Measurements from ENCODE around the gene SSRP1. TPM values are rescaled to one million over a fixed set of nuclear protein-coding genes. Genes with fewer than 3 reads are reported as not detected.
"Not testable (repeated sequence)": the region's sequence is repeated elsewhere in the genome, so short reads cannot be mapped to it uniquely, and the experiment has no call there.

SSRP1 gene
- total RNA-seq, 1 donor from 2014 or later, result 186 TPM

DNA sequence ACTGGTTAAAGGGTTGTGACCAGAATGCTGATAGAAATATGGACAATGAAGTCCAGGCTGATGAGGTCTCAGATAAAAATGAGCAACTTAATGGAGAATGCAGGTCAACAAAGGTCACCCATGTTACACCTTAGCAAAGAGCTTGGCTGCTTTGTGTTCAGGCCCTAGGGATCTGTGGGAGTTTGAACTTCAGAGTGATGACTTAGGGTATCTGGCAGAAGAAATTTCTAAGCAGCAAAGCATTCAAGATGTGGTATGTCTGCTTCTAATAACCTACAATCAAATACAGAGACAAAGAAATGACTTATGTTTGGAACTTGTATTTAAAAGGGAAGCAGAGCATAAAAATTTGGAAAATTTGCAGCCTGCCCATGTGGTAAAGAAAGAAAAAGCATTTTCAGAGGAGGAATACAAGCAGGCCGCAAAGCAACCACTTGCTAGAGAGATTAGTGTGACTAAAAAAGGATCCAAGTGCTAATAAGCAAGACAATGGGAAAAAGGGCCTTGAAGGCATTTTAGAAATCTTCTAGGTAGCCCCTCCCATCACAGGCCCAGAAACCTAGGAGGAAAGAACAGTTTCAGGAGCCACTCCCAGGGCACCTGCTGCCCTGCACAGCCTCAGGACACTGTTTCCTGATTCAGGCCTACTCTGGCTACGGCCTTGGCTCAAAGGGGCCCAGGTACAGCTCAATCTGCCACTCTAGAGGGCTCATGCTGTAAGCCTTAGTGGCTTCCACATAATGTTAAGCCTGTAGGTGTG is 52.3 kb downstream of the SSRP1 start:
- Histone ChIP-seq H3K79me2 (ENCODE audit: low read depth) (no peaks in the 10 kb centered on the region), H3K36me3 (no peaks in the 10 kb centered on the region), H3K9me3 (ENCODE audit: low read depth) (no peaks in the 10 kb centered on the region), H3K4me1 (peaks cover 9% of the 10 kb centered on the region), H3K27ac (no peak overlapping the region), H3K9ac (no peak overlapping the region), H3K4me2 (no peak overlapping the region), H4K20me1 (ENCODE audit: low read depth) (no peaks in the 10 kb centered on the region), H2AFZ (replicated peaks) (no peak overlapping the region), H3F3A (ENCODE audit: low read depth) (no peaks in the 10 kb centered on the region), H3K4me3 (no peak overlapping the region), H3K27me3 (no peaks in the 10 kb centered on the region)
- H3K36me3 Mint-ChIP-seq, result no peaks in the 10 kb centered on the region
- peaks cover 10% of the 10 kb centered on the region for H3K27me3 Mint-ChIP-seq (ENCODE audit: insufficient read depth, low read depth)
- TF ChIP-seq, protein P1, sequence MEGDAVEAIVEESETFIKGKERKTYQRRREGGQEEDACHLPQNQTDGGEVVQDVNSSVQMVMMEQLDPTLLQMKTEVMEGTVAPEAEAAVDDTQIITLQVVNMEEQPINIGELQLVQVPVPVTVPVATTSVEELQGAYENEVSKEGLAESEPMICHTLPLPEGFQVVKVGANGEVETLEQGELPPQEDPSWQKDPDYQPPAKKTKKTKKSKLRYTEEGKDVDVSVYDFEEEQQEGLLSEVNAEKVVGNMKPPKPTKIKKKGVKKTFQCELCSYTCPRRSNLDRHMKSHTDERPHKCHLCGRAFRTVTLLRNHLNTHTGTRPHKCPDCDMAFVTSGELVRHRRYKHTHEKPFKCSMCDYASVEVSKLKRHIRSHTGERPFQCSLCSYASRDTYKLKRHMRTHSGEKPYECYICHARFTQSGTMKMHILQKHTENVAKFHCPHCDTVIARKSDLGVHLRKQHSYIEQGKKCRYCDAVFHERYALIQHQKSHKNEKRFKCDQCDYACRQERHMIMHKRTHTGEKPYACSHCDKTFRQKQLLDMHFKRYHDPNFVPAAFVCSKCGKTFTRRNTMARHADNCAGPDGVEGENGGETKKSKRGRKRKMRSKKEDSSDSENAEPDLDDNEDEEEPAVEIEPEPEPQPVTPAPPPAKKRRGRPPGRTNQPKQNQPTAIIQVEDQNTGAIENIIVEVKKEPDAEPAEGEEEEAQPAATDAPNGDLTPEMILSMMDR (IDR thresholded peaks at IDR 0.05), result no peak
- TF ChIP-seq EZH2phosphoT487 (IDR thresholded peaks at IDR 0.05) (no peak), EZH2 (IDR thresholded peaks at IDR 0.05) (no peak)
- H3K9me3 Mint-ChIP-seq, result no peaks in the 10 kb centered on the region
- no peak for DNase-seq (ENCODE audit: low spot score)
- H3K4me3 Mint-ChIP-seq, result no peak overlapping the region
- no peak overlapping the region for H3K27ac Mint-ChIP-seq
- peaks cover 26% of the 10 kb centered on the region for H3K4me1 Mint-ChIP-seq

DNA sequence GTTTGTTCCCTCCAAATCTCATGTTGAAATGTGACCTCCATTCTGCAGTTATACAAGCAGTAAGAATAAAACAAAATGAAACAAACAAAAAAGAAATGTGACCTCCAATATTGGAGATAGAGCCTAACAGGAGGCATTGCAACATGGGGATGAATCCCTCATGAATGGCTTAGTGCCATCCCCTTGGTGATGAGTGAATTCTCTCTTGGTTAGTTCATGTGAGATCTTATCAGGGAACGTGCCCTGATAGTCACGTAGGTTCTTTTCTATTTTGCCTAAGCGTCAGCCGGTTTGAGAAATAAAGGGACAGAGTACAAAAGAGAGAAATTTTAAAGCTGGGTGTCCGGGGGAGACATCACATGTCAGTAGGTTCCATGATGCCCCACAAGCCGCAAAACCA is 54.1 kb downstream of the SSRP1 start:
- H3K27ac Mint-ChIP-seq; H3K36me3 ChIP-seq; H3K36me3 Mint-ChIP-seq; H3K79me2 ChIP-seq (ENCODE audit: low read depth); H3K4me3 Mint-ChIP-seq; H3K27ac ChIP-seq; H3F3A ChIP-seq (ENCODE audit: low read depth); H4K20me1 ChIP-seq (ENCODE audit: low read depth); H3K9me3 ChIP-seq (ENCODE audit: low read depth); H3K4me3 ChIP-seq; H3K9ac ChIP-seq; H3K9me3 Mint-ChIP-seq; H3K4me2 ChIP-seq; H2AFZ ChIP-seq (replicated peaks); H3K27me3 Mint-ChIP-seq (ENCODE audit: insufficient read depth, low read depth); DNase-seq (ENCODE audit: low spot score): not testable (repeated sequence)
- H3K4me1 Mint-ChIP-seq, result peaks cover 28% of the 10 kb centered on the region
- Histone ChIP-seq H3K4me1 (peaks cover 12% of the 10 kb centered on the region), H3K27me3 (peaks cover 11% of the 10 kb centered on the region)

DNA sequence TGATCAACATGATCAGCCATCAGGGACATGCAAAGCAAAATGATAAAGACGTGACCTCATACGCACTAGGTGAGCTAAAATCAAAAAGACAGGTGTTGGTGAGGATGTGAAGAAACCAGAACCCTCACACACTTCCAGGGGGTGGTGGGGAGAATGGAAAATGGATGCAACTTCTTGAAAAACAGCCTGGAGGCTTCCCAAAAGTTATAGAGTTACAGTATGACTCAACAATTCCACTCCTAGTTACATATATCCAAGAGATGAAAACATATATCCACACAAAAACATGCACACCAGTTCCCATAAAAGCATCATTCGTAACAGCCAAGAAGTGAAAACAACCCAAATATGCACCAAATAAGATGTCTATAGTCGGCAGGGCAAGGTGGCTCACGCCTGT is 56.6 kb downstream of the SSRP1 start:
- Histone ChIP-seq H3K9me3 (ENCODE audit: low read depth) (no peaks in the 10 kb centered on the region), H3K9ac (no peak overlapping the region), H4K20me1 (ENCODE audit: low read depth) (no peaks in the 10 kb centered on the region), H3K36me3 (no peaks in the 10 kb centered on the region), H3K79me2 (ENCODE audit: low read depth) (no peaks in the 10 kb centered on the region), H3K4me1 (peaks cover 12% of the 10 kb centered on the region), H3K27ac (no peak overlapping the region), H3F3A (ENCODE audit: low read depth) (no peaks in the 10 kb centered on the region), H3K27me3 (peaks cover 11% of the 10 kb centered on the region), H3K4me2 (no peak overlapping the region), H2AFZ (replicated peaks) (peak overlapping the region; percentile 96), H3K4me3 (no peak overlapping the region)
- no peak overlapping the region for H3K27ac Mint-ChIP-seq
- DNase-seq (ENCODE audit: low spot score), result no peak
- peaks cover 17% of the 10 kb centered on the region for H3K4me1 Mint-ChIP-seq
- TF ChIP-seq EZH2 (IDR thresholded peaks at IDR 0.05) (no peak), EZH2phosphoT487 (IDR thresholded peaks at IDR 0.05) (no peak)
- TF ChIP-seq, protein P1 (IDR thresholded peaks at IDR 0.05), result no peak
- H3K36me3 Mint-ChIP-seq, result no peaks in the 10 kb centered on the region
- peaks cover 8% of the 10 kb centered on the region for H3K27me3 Mint-ChIP-seq (ENCODE audit: insufficient read depth, low read depth)
- peaks cover 2% of the 10 kb centered on the region for H3K9me3 Mint-ChIP-seq
- no peak overlapping the region for H3K4me3 Mint-ChIP-seq

DNA sequence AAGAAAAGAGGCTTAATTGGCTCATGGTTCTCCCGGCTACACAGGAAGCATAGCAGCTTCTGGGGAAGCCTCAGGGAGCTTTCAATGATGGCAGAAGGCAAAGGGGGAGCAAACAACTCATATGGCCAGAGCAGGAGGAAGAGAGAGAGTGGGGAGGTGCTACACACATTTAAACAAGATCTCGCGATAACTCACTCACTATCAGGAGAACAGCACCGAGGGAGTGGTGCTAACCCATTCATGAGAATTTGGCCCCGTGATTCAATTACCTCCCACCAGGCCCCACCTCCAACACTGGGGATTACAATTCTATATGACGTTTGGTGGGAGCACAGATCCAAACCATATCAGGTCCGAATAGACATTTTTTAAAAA is 57.0 kb downstream of the SSRP1 start:
- Histone ChIP-seq H3K9me3 (ENCODE audit: low read depth) (no peaks in the 10 kb centered on the region), H2AFZ (replicated peaks) (peak overlapping the region; percentile 96), H3K27me3 (peaks cover 11% of the 10 kb centered on the region), H3F3A (ENCODE audit: low read depth) (no peaks in the 10 kb centered on the region), H3K36me3 (no peaks in the 10 kb centered on the region), H3K4me1 (peaks cover 8% of the 10 kb centered on the region), H3K4me3 (no peak overlapping the region), H3K79me2 (ENCODE audit: low read depth) (no peaks in the 10 kb centered on the region), H3K4me2 (no peak overlapping the region), H4K20me1 (ENCODE audit: low read depth) (no peaks in the 10 kb centered on the region), H3K27ac (no peak overlapping the region), H3K9ac (no peak overlapping the region)
- H3K36me3 Mint-ChIP-seq, result no peaks in the 10 kb centered on the region
- DNase-seq (ENCODE audit: low spot score), result no peak
- peaks cover 17% of the 10 kb centered on the region for H3K4me1 Mint-ChIP-seq
- H3K27me3 Mint-ChIP-seq (ENCODE audit: insufficient read depth, low read depth), result peaks cover 8% of the 10 kb centered on the region
- no peak overlapping the region for H3K4me3 Mint-ChIP-seq
- TF ChIP-seq, protein P1 (IDR thresholded peaks at IDR 0.05), result no peak
- H3K9me3 Mint-ChIP-seq, result peaks cover 2% of the 10 kb centered on the region
- peak overlapping the region; percentile 59 for H3K27ac Mint-ChIP-seq
